22Rv1 (cell line): ENCODE results near the gene CCDC149.

Experiments used
- CTCF ChIP-seq: fragments of 450-650 bp; IDR thresholded peaks from 2 replicates; pipeline ENCODE4 v1.5.1; 2017; ENCODE audit warnings: mild to moderate bottlenecking
- ZFX ChIP-seq: fragments of 450-650 bp; IDR thresholded peaks from 2 replicates; pipeline ENCODE4 v1.6.1; 2017; ENCODE audit warnings: antibody characterized with exemption, borderline replicate concordance

- no peak for TF ChIP-seq CTCF
- no peak for TF ChIP-seq ZFX
Measured at GRCh38 chr4:24889991-24890390, 22.9 kb downstream of the CCDC149 start.
